ENCODE results near the gene C1QTNF5. TPM values are rescaled to one million over a fixed set of nuclear protein-coding genes. Genes with fewer than 3 reads are reported as not detected.

C1QTNF5 gene
- total and polyA plus RNA-seq, 2 of the 8 experiments (the other 6 are each of a cell fraction or from before 2014, with no cell fraction given), result 2.2 to 2.7 TPM

DNA sequence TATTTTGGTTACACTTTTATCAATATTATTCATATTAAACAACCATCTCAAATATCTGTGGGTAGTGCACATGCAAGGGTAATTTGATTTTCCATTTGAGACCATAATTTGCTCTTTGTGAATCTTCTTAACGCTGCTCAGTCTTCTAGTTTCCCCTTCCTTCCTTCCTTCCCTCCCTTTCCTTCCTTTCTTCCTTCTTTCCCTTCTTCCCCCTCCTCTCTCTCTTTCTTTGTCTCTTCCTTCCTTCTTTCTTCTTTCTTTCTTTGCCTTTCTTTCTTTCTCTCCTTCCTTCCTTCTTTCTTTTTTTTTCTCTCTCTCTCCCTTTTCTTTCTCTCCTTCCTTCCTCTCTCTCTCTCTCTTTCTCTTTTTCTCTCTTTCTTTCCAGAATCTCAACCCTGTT, 10.4 kb downstream of the C1QTNF5 start:
- Histone ChIP-seq H2BK5ac (ENCODE audit: low read depth, low read length) (no peak overlapping the region), H3K56ac (replicated peaks; ENCODE audit: insufficient read length, low read depth, low read length) (no peak overlapping the region)
- CTCF ChIA-PET (ENCODE audit: partially characterized antibody), result interaction anchor here (0.6 to 20.0 kb wide), 3 partner anchors 10 to 899 kb away, joined by 3 to 415 read pairs (median 3); partner anchors contain the start of gene MCAM
- TF ChIP-seq PHF8 (conservative IDR thresholded peaks at IDR 0.05; ENCODE audit: low read depth, low read length) (no peak), EZH2 (IDR thresholded peaks at IDR 0.05; ENCODE audit: low read depth, low read length, severe bottlenecking) (no peak), RAD21 (IDR thresholded peaks at IDR 0.05 in 1 of 2, conservative IDR thresholded peaks at IDR 0.05 in 1 of 2; ENCODE audit: low read depth in 2 of 2, low read length in 2 of 2) (no peak), SP1 (IDR thresholded peaks at IDR 0.05; ENCODE audit: low read depth, low read length) (no peak), RBBP5 (IDR thresholded peaks at IDR 0.05; ENCODE audit: borderline replicate concordance, low read depth, low read length) (no peak), POLR2A (IDR thresholded peaks at IDR 0.05; ENCODE audit: control extremely low read depth in 1 of 2, low read depth in 2 of 2, low read length in 2 of 2) (no peak), TEAD4 (IDR thresholded peaks at IDR 0.05; ENCODE audit: low read depth, low read length) (no peak), BCL11A (IDR thresholded peaks at IDR 0.05; ENCODE audit: low read depth in 2 of 2, low read length in 2 of 2) (no peak), RXRA (IDR thresholded peaks at IDR 0.05; ENCODE audit: insufficient read depth, low read depth, low read length) (no peak), TCF12 (IDR thresholded peaks at IDR 0.05; ENCODE audit: low read depth, low read length) (no peak)
- TF ChIP-seq, protein P1, sequence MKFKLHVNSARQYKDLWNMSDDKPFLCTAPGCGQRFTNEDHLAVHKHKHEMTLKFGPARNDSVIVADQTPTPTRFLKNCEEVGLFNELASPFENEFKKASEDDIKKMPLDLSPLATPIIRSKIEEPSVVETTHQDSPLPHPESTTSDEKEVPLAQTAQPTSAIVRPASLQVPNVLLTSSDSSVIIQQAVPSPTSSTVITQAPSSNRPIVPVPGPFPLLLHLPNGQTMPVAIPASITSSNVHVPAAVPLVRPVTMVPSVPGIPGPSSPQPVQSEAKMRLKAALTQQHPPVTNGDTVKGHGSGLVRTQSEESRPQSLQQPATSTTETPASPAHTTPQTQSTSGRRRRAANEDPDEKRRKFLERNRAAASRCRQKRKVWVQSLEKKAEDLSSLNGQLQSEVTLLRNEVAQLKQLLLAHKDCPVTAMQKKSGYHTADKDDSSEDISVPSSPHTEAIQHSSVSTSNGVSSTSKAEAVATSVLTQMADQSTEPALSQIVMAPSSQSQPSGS (IDR thresholded peaks at IDR 0.05; ENCODE audit: low read length), result no peak
- TF ChIP-seq, protein P2, sequence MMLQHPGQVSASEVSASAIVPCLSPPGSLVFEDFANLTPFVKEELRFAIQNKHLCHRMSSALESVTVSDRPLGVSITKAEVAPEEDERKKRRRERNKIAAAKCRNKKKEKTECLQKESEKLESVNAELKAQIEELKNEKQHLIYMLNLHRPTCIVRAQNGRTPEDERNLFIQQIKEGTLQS (IDR thresholded peaks at IDR 0.05; ENCODE audit: insufficient read depth, low read depth, low read length), result no peak

More for the DNA sequence above, 10.4 kb downstream of the C1QTNF5 start:
- H3K14ac ChIP-seq (ENCODE audit: insufficient read length), result no peak overlapping the region
- H3K4me1 ChIP-seq (replicated peaks in 1 of 4; ENCODE audit: control insufficient read depth in 3 of 4, insufficient read depth in 4 of 4, low read length in 3 of 4), result peaks cover 0 to 5% (median 3%) of the 10 kb centered on the region in 4 experiments; a peak in 5 of 7 replicates
- FAIRE-seq (no peak), DNase-seq (ENCODE audit: low read depth in 1 of 2, low spot score in 2 of 2) (no peak)
- no peak overlapping the region for H3K27ac ChIP-seq (ENCODE audit: low read depth, low read length)
- H3K9me3 ChIP-seq (ENCODE audit: insufficient read depth in 2 of 2, low read depth in 1 of 2, low read length in 1 of 2), result no peaks in the 10 kb centered on the region
- H3K79me2 ChIP-seq (ENCODE audit: control insufficient read depth in 1 of 2, insufficient read depth in 2 of 2, low read length in 2 of 2), result peaks cover 3 to 7% of the 10 kb centered on the region in 2 experiments; a peak in 3 of 4 replicates
- H3K4me2 ChIP-seq (ENCODE audit: insufficient read depth in 1 of 2, low read depth in 2 of 2, low read length in 2 of 2), result no peak overlapping the region
- H3K4ac ChIP-seq (replicated peaks; ENCODE audit: insufficient read length, low read depth, low read length), result no peak overlapping the region
- no peak overlapping the region for H3K9ac ChIP-seq (replicated peaks in 1 of 4; ENCODE audit: extremely low read depth in 1 of 4, low read depth in 3 of 4, low read length in 3 of 4)
- H3K18ac ChIP-seq (ENCODE audit: extremely low read depth, low read length), result no peak overlapping the region
- no peak overlapping the region for H3K23ac ChIP-seq (ENCODE audit: insufficient read length)
- no peaks in the 10 kb centered on the region for H3K27me3 ChIP-seq (replicated peaks in 1 of 4; ENCODE audit: control insufficient read depth in 3 of 4, extremely low read depth in 1 of 4, insufficient read depth in 3 of 4, low read length in 3 of 4)
- no peak overlapping the region for H3K4me3 ChIP-seq (ENCODE audit: extremely low read depth in 1 of 4, insufficient read depth in 2 of 4, low read depth in 3 of 4, low read length in 4 of 4)
- H2BK15ac ChIP-seq (ENCODE audit: low read length), result no peak overlapping the region
- H3K79me1 ChIP-seq (ENCODE audit: low read depth, low read length), result peaks cover 3% of the 10 kb centered on the region
- H4K5ac ChIP-seq (ENCODE audit: insufficient read length, low read depth, low read length), result no peak overlapping the region
- no peak overlapping the region for H2BK12ac ChIP-seq (ENCODE audit: low read depth, low read length)
- H2AFZ ChIP-seq (ENCODE audit: low read length), result no peak overlapping the region
- H4K20me1 ChIP-seq (replicated peaks in 1 of 2; ENCODE audit: control insufficient read depth in 1 of 2, insufficient read depth in 2 of 2, low read length in 2 of 2), result no peaks in the 10 kb centered on the region
- H4K8ac ChIP-seq (ENCODE audit: extremely low read depth, insufficient read depth, low read length), result no peak overlapping the region
- POLR2A ChIA-PET (ENCODE audit: partially characterized antibody), result no interaction called here
- H3K36me3 ChIP-seq (ENCODE audit: control insufficient read depth in 2 of 4, insufficient read depth in 4 of 4, low read length in 3 of 4), result no peaks in the 10 kb centered on the region
- H2AK5ac ChIP-seq (ENCODE audit: low read depth, low read length), result no peak overlapping the region
- 88% methylated on average over 1 of the region's 1 CpG; no CpG with 5 or more reads in 1 of the 2 experiments for WGBS, 2 experiments (ENCODE audit: extremely low coverage in 1 of 2, insufficient coverage in 1 of 2, insufficient read length in 1 of 2, insufficient replicate concordance in 2 of 2, low coverage in 1 of 2, low lambda C conversion rate in 2 of 2, missing lambda C conversion rate in 1 of 2)
- no peak overlapping the region for H2BK20ac ChIP-seq (ENCODE audit: low read length)
- H2BK120ac ChIP-seq (replicated peaks; ENCODE audit: low read depth, low read length), result no peak overlapping the region
- peaks cover 3% of the 10 kb centered on the region; the same call in 1 of the 2 replicates for H3K23me2 ChIP-seq (ENCODE audit: low read depth, low read length)
- no peak overlapping the region for H4K91ac ChIP-seq (replicated peaks; ENCODE audit: insufficient read length, low read length)

Data from H1 (cell line).